Neutrophil (primary cell): ENCODE results near the gene CERS6.

ENCODE experiments used
- H3K27ac ChIP-seq: fragments of 200-600 bp; sonication (generic); 2 replicates; pipeline ENCODE4 v1.5.1; 2016; ENCODE audit warnings: mild to moderate bottlenecking, moderate library complexity
- H3K27me3 ChIP-seq: fragments of 200-600 bp; sonication (generic); 2 replicates; pipeline ENCODE4 v1.6.0; 2016; ENCODE audit warnings: mild to moderate bottlenecking
- H3K36me3 ChIP-seq: fragments of 200-600 bp; sonication (generic); 2 replicates; pipeline ENCODE4 v1.5.1; 2017
- H3K4me1 ChIP-seq, 2 experiments: fragments of 200-600 bp in 1 of 2; sonication (generic) in 1 of 2; 1 replicate in 1 of 2; 2 replicates in 1 of 2; pipeline versions ENCODE4 v1.5.1 to v1.6.1; 2013 to 2016; ENCODE audit warnings: low read depth in 1 of 2, low read length in 1 of 2, mild to moderate bottlenecking in 1 of 2, moderate library complexity in 1 of 2; ENCODE audit not compliant: control insufficient read depth in 1 of 2, insufficient read depth in 1 of 2
- H3K4me3 ChIP-seq, 2 experiments: fragments of 200-600 bp in 1 of 2; sonication (generic) in 1 of 2; 1 replicate in 1 of 2; 2 replicates in 1 of 2; pipeline ENCODE4 v1.5.1; 2013 to 2016; ENCODE audit warnings: low read depth in 1 of 2, low read length in 1 of 2, mild to moderate bottlenecking in 1 of 2, moderate library complexity in 1 of 2
- H3K9me3 ChIP-seq: fragments of 200-600 bp; sonication (generic); 2 replicates; pipeline ENCODE4 v1.5.1; 2016
- TF ChIP-seq, protein P1 (sequence below): fragments of 200-600 bp; sonication (generic); IDR thresholded peaks from 2 replicates; pipeline ENCODE4 v1.5.1; 2016; ENCODE audit warnings: antibody characterized with exemption

The CERS6 gene

GRCh38 chr2:168613551-168613950 is 157.5 kb downstream of the CERS6 start:
- peaks cover 4% of the 10 kb centered on the region for H3K36me3 ChIP-seq
- no peaks in the 10 kb centered on the region for H3K27me3 ChIP-seq
- no peaks in the 10 kb centered on the region for H3K9me3 ChIP-seq
- H3K4me3 ChIP-seq = no peak overlapping the region
- no peak overlapping the region for H3K27ac ChIP-seq
- TF ChIP-seq, protein P1, sequence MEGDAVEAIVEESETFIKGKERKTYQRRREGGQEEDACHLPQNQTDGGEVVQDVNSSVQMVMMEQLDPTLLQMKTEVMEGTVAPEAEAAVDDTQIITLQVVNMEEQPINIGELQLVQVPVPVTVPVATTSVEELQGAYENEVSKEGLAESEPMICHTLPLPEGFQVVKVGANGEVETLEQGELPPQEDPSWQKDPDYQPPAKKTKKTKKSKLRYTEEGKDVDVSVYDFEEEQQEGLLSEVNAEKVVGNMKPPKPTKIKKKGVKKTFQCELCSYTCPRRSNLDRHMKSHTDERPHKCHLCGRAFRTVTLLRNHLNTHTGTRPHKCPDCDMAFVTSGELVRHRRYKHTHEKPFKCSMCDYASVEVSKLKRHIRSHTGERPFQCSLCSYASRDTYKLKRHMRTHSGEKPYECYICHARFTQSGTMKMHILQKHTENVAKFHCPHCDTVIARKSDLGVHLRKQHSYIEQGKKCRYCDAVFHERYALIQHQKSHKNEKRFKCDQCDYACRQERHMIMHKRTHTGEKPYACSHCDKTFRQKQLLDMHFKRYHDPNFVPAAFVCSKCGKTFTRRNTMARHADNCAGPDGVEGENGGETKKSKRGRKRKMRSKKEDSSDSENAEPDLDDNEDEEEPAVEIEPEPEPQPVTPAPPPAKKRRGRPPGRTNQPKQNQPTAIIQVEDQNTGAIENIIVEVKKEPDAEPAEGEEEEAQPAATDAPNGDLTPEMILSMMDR = no peak
- H3K4me1 ChIP-seq = no peaks in the 10 kb centered on the region

- Histone ChIP-seq H3K27me3 (no peaks in the 10 kb centered on the region), H3K27ac (no peak overlapping the region), H3K9me3 (no peaks in the 10 kb centered on the region), H3K4me1 (no peaks in the 10 kb centered on the region), H3K4me3 (no peak overlapping the region), H3K36me3 (peaks cover 4% of the 10 kb centered on the region)
- TF ChIP-seq, protein P1 = no peak
These were observed 158.3 kb downstream of the CERS6 start for GRCh38 chr2:168614172-168615018.

- Histone ChIP-seq H3K4me3 (no peak overlapping the region), H3K27me3 (no peaks in the 10 kb centered on the region), H3K36me3 (no peaks in the 10 kb centered on the region), H3K9me3 (no peaks in the 10 kb centered on the region), H3K27ac (no peak overlapping the region), H3K4me1 (no peaks in the 10 kb centered on the region)
- TF ChIP-seq, protein P1 = no peak
These were observed 164.5 kb downstream of the CERS6 start for GRCh38 chr2:168620554-168620953.

DNA sequence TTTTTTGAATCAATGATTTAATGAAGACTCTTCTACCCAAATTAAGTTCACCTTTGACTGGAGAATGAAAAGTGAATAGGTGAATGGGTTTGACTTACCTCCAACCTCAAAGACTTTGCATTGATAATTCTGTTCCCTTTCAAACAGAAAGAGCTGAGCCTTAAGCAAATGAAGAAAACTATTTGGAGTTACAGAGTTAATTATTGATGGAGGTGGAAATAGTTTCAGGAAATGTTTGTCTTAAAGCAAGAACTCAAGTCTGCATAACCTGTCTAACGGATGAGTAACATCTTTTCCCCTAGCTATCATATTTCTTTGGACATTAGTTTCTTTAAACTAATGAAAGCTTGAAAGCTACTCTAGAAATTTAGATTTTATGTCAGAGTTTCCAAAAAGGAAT is 166.5 kb downstream of the CERS6 start:
- peaks cover 2 to 7% of the 10 kb centered on the region in 2 experiments for H3K4me1 ChIP-seq
- H3K9me3 ChIP-seq = no peaks in the 10 kb centered on the region
- no peak overlapping the region for H3K4me3 ChIP-seq
- no peaks in the 10 kb centered on the region for H3K36me3 ChIP-seq
- TF ChIP-seq, protein P1 = no peak
- H3K27me3 ChIP-seq = no peaks in the 10 kb centered on the region
- H3K27ac ChIP-seq = no peak overlapping the region

- Histone ChIP-seq H3K27ac (no peak overlapping the region), H3K9me3 (no peaks in the 10 kb centered on the region), H3K36me3 (no peaks in the 10 kb centered on the region), H3K27me3 (no peaks in the 10 kb centered on the region), H3K4me1 (peaks cover 2 to 7% of the 10 kb centered on the region in 2 experiments), H3K4me3 (no peak overlapping the region)
- TF ChIP-seq, protein P1 = no peak
These were observed 168.0 kb downstream of the CERS6 start for GRCh38 chr2:168624028-168624427.
